ENCODE data around the gene PIP5K1A.

PIP5K1A gene

GRCh38 chr1:151254217-151255213, 56.2 kb downstream of the PIP5K1A start, which contains the start of gene PSMD4:
Gene PSMD4 (plus strand): TSS chr1:151254734. CDS start chr1:151254783, 49 bp downstream.
- no peak for TF ChIP-seq CTCF (IDR thresholded peaks at IDR 0.05; ENCODE audit: borderline replicate concordance, control extremely low read depth, extremely low read depth, insufficient read depth, missing control alignments)
- in situ Hi-C loops (cut with MboI; ENCODE audit: low sequenced_read_pairs, unreplicated experiment) = no loop called here
- peak; percentile 99 for DNase-seq (ENCODE audit: low spot score)

- DNase-seq (ENCODE audit: low spot score) = no peak
- TF ChIP-seq CTCF (IDR thresholded peaks at IDR 0.05; ENCODE audit: borderline replicate concordance, control extremely low read depth, extremely low read depth, insufficient read depth, missing control alignments) = no peak
- in situ Hi-C loops (cut with MboI; ENCODE audit: low sequenced_read_pairs, unreplicated experiment) = no loop called here
These were observed 57.0 kb downstream of the PIP5K1A start for GRCh38 chr1:151255381-151255780.

GRCh38 chr1:151259351-151259750, 61.0 kb downstream of the PIP5K1A start:
- TF ChIP-seq CTCF (IDR thresholded peaks at IDR 0.05; ENCODE audit: borderline replicate concordance, control extremely low read depth, extremely low read depth, insufficient read depth, missing control alignments) = no peak
- DNase-seq (ENCODE audit: low spot score) = no peak
- in situ Hi-C loops (cut with MboI; ENCODE audit: low sequenced_read_pairs, unreplicated experiment) = no loop called here

- no peak for DNase-seq (ENCODE audit: low spot score)
- in situ Hi-C loops (cut with MboI; ENCODE audit: low sequenced_read_pairs, unreplicated experiment) = no loop called here
- no peak for TF ChIP-seq CTCF (IDR thresholded peaks at IDR 0.05; ENCODE audit: borderline replicate concordance, control extremely low read depth, extremely low read depth, insufficient read depth, missing control alignments)
These were observed 67.3 kb downstream of the PIP5K1A start for GRCh38 chr1:151265446-151266236.

- in situ Hi-C loops (cut with MboI; ENCODE audit: low sequenced_read_pairs, unreplicated experiment) = no loop called here
- no peak for DNase-seq (ENCODE audit: low spot score)
- TF ChIP-seq CTCF (IDR thresholded peaks at IDR 0.05; ENCODE audit: borderline replicate concordance, control extremely low read depth, extremely low read depth, insufficient read depth, missing control alignments) = no peak
These were observed 68.0 kb downstream of the PIP5K1A start for GRCh38 chr1:151266315-151266714.

- in situ Hi-C loops (cut with MboI; ENCODE audit: low sequenced_read_pairs, unreplicated experiment) = no loop called here
- DNase-seq (ENCODE audit: low spot score) = no peak
- no peak for TF ChIP-seq CTCF (IDR thresholded peaks at IDR 0.05; ENCODE audit: borderline replicate concordance, control extremely low read depth, extremely low read depth, insufficient read depth, missing control alignments)
These were observed 68.5 kb downstream of the PIP5K1A start for GRCh38 chr1:151266821-151267220.

Data from GM13976 (cell line).